ENCODE measurements around the gene SNAP91.

DNA sequence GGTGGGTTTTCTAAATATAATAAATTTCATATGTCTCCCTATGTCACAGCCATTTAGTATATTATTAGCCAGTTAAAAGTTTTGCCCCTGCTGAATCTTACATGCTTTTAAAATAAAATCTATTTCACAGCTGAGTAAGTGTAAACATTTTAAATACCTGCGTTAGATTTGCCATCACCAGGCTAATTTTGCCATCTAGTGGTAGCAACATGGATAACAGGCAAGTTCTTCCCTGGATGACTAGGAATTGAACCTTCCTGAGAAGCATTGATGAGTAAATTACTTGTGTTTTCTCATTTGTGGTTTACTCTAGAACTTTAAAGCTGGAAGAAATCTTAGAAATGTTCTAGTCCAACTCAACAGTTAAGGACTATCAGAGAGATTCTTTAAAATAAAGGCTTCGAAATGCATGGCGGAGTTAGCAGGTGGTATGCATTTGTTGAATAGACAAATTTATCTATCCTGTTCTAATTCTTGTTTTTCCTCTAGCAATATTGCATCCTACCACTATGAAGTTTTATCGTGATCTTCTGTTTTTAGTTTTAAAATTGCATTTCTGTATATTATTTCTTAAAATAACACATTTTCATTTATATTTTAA, 193.9 kb downstream of the SNAP91 start:
- TF ChIP-seq, protein P1, sequence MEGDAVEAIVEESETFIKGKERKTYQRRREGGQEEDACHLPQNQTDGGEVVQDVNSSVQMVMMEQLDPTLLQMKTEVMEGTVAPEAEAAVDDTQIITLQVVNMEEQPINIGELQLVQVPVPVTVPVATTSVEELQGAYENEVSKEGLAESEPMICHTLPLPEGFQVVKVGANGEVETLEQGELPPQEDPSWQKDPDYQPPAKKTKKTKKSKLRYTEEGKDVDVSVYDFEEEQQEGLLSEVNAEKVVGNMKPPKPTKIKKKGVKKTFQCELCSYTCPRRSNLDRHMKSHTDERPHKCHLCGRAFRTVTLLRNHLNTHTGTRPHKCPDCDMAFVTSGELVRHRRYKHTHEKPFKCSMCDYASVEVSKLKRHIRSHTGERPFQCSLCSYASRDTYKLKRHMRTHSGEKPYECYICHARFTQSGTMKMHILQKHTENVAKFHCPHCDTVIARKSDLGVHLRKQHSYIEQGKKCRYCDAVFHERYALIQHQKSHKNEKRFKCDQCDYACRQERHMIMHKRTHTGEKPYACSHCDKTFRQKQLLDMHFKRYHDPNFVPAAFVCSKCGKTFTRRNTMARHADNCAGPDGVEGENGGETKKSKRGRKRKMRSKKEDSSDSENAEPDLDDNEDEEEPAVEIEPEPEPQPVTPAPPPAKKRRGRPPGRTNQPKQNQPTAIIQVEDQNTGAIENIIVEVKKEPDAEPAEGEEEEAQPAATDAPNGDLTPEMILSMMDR (IDR thresholded peaks at IDR 0.05) = peak; percentile 37 to 74 (median 64)
- no peak for TF ChIP-seq POLR2AphosphoS5 (IDR thresholded peaks at IDR 0.05)
- no peak for TF ChIP-seq POLR2A (IDR thresholded peaks at IDR 0.05)
